ENCODE results near the gene SLC6A11. TPM values are rescaled to one million over a fixed set of nuclear protein-coding genes. Genes with fewer than 3 reads are reported as not detected.

Gene SLC6A11
- total RNA-seq, 2 experiments from 2014 or later, result not detected

DNA sequence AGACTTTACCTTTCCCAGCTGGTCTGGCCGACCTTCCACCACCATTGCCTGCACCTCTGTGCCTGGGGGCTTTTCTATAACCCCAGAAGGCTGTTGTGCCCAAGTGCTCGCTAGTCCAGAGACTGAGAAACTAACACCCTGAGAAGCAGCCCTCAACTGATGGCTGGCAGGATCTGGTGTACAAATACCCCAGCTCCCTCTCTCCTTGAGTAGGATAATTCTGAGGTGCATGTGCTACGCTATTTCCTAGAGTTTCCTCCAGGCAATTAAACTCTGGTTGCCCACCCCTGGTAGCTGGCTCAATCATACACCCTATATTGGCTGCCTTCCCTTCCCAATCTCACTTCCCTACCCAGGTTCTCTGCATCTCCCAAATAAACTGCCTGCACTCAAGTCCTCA is 165.0 kb downstream of the SLC6A11 start:
- Histone ChIP-seq H3K9me3 (ENCODE audit: low read length) (no peaks in the 10 kb centered on the region), H4K20me1 (ENCODE audit: insufficient read depth, low read length) (no peaks in the 10 kb centered on the region), H3K27ac (ENCODE audit: low read depth, low read length, poor library complexity, severe bottlenecking) (no peak overlapping the region), H3K79me2 (ENCODE audit: insufficient read depth, low read depth, low read length) (no peaks in the 10 kb centered on the region), H3K9me2 (ENCODE audit: insufficient read depth, low read length) (no peaks in the 10 kb centered on the region), H3K36me3 (ENCODE audit: insufficient read depth, low read length) (no peaks in the 10 kb centered on the region), H3K4me3 (ENCODE audit: low read depth, low read length, poor library complexity, severe bottlenecking) (no peak overlapping the region), H3K4me1 (ENCODE audit: insufficient read depth, low read length, poor library complexity, severe bottlenecking) (no peaks in the 10 kb centered on the region), H3K4me2 (ENCODE audit: low read length) (no peak overlapping the region), H2AFZ (ENCODE audit: low read length) (no peak overlapping the region)
- no peak for DNase-seq (ENCODE audit: low spot score)
- intact Hi-C loops (cut with micrococcal nuclease; ENCODE audit: unreplicated experiment), result loop anchor here (5.0 kb wide), 1 partner anchor 224 kb away; no protein-coding TSS in a partner anchor
- POLR2A ChIA-PET, result interaction anchor here (0.6 kb wide), 2 partner anchors 354 to 1960 kb away, joined by 3 to 4 read pairs; no protein-coding TSS in a partner anchor
- TF ChIP-seq, protein P1, sequence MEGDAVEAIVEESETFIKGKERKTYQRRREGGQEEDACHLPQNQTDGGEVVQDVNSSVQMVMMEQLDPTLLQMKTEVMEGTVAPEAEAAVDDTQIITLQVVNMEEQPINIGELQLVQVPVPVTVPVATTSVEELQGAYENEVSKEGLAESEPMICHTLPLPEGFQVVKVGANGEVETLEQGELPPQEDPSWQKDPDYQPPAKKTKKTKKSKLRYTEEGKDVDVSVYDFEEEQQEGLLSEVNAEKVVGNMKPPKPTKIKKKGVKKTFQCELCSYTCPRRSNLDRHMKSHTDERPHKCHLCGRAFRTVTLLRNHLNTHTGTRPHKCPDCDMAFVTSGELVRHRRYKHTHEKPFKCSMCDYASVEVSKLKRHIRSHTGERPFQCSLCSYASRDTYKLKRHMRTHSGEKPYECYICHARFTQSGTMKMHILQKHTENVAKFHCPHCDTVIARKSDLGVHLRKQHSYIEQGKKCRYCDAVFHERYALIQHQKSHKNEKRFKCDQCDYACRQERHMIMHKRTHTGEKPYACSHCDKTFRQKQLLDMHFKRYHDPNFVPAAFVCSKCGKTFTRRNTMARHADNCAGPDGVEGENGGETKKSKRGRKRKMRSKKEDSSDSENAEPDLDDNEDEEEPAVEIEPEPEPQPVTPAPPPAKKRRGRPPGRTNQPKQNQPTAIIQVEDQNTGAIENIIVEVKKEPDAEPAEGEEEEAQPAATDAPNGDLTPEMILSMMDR (conservative IDR thresholded peaks at IDR 0.05; ENCODE audit: low read length), result no peak
- TF ChIP-seq EZH2phosphoT487 (IDR thresholded peaks at IDR 0.05; ENCODE audit: borderline replicate concordance, low read depth, low read length), result no peak
- BruUV-seq (replicated peaks), result no TSS peak
- CTCF ChIA-PET (ENCODE audit: unreplicated experiment), result no interaction called here

DNA sequence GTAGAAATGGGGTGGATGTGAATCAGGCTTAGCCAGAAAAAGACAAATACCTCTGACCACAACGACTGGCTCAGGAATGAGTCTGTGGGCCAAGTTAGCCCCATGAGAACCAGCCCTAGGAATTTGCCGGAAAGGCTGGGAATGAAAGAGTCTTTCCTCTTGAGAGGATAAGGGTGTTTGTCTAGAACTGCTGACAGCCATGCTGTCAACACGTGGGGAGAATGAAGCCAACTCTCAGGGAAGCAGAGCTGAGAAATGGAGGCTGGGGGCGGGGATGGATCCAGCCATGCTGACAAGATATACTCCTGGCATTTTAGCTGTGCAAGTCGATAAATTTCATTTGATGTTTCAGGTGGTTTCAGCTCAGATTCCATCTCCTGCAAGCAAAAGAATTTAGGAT is 165.9 kb downstream of the SLC6A11 start:
- no peak overlapping the region for H3K4me3 ChIP-seq (ENCODE audit: low read depth, low read length, poor library complexity, severe bottlenecking)
- H2AFZ ChIP-seq (ENCODE audit: low read length), result no peak overlapping the region
- H3K4me2 ChIP-seq (ENCODE audit: low read length), result no peak overlapping the region
- no peaks in the 10 kb centered on the region for H3K4me1 ChIP-seq (ENCODE audit: insufficient read depth, low read length, poor library complexity, severe bottlenecking)
- no TSS peak for BruUV-seq (replicated peaks)
- ChIA-PET CTCF (ENCODE audit: unreplicated experiment) (no interaction called here), POLR2A (interaction anchor here (0.9 kb wide), 1 partner anchor 22 kb away, joined by 3 read pairs; no protein-coding TSS in a partner anchor)
- no peak for TF ChIP-seq EZH2phosphoT487 (IDR thresholded peaks at IDR 0.05; ENCODE audit: borderline replicate concordance, low read depth, low read length)
- TF ChIP-seq, protein P1 (conservative IDR thresholded peaks at IDR 0.05; ENCODE audit: low read length), result no peak
- H3K9me2 ChIP-seq (ENCODE audit: insufficient read depth, low read length), result no peaks in the 10 kb centered on the region
- no peaks in the 10 kb centered on the region for H3K9me3 ChIP-seq (ENCODE audit: low read length)
- H3K79me2 ChIP-seq (ENCODE audit: insufficient read depth, low read depth, low read length), result no peaks in the 10 kb centered on the region
- no peak for DNase-seq (ENCODE audit: low spot score)
- no peaks in the 10 kb centered on the region for H4K20me1 ChIP-seq (ENCODE audit: insufficient read depth, low read length)
- intact Hi-C loops (cut with micrococcal nuclease; ENCODE audit: unreplicated experiment), result loop anchor here (5.0 kb wide), 1 partner anchor 225 kb away; no protein-coding TSS in a partner anchor
- H3K27ac ChIP-seq (ENCODE audit: low read depth, low read length, poor library complexity, severe bottlenecking), result no peak overlapping the region
- no peaks in the 10 kb centered on the region for H3K36me3 ChIP-seq (ENCODE audit: insufficient read depth, low read length)

DNA sequence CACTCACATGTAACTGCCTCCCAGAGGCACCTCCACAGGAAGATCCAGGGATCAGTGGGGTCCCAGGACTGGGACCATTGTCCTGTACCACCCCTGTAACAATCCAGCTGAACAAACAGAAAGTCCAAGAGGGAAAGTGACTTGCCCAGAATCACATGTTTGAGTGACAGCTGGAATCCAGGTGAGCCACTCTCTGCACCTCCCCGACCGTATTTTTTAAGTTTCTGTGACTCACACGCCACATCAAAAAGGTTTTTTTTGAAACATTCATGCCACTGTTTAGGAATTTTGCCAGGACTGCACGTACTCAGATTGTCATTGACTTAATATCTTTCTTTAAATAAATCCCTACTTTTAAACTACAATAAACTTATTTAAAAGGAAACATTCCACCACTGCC is 166.8 kb downstream of the SLC6A11 start:
- no peaks in the 10 kb centered on the region for H3K9me2 ChIP-seq (ENCODE audit: insufficient read depth, low read length)
- intact Hi-C loops (cut with micrococcal nuclease; ENCODE audit: unreplicated experiment), result loop anchor here (5.0 kb wide), 1 partner anchor 225 kb away; no protein-coding TSS in a partner anchor
- no peaks in the 10 kb centered on the region for H4K20me1 ChIP-seq (ENCODE audit: insufficient read depth, low read length)
- no peaks in the 10 kb centered on the region for H3K4me1 ChIP-seq (ENCODE audit: insufficient read depth, low read length, poor library complexity, severe bottlenecking)
- TF ChIP-seq, protein P1 (conservative IDR thresholded peaks at IDR 0.05; ENCODE audit: low read length), result no peak
- no peak for TF ChIP-seq EZH2phosphoT487 (IDR thresholded peaks at IDR 0.05; ENCODE audit: borderline replicate concordance, low read depth, low read length)
- H3K4me3 ChIP-seq (ENCODE audit: low read depth, low read length, poor library complexity, severe bottlenecking), result no peak overlapping the region
- no peak overlapping the region for H3K4me2 ChIP-seq (ENCODE audit: low read length)
- no peak overlapping the region for H2AFZ ChIP-seq (ENCODE audit: low read length)
- H3K27ac ChIP-seq (ENCODE audit: low read depth, low read length, poor library complexity, severe bottlenecking), result no peak overlapping the region
- BruUV-seq (replicated peaks), result no TSS peak
- no peak for DNase-seq (ENCODE audit: low spot score)
- H3K36me3 ChIP-seq (ENCODE audit: insufficient read depth, low read length), result no peaks in the 10 kb centered on the region
- POLR2A ChIA-PET, result interaction anchor here (0.7 to 0.9 kb wide), 2 partner anchors 21 to 225 kb away, joined by 3 read pairs; no protein-coding TSS in a partner anchor
- CTCF ChIA-PET (ENCODE audit: unreplicated experiment), result no interaction called here
- no peaks in the 10 kb centered on the region for H3K79me2 ChIP-seq (ENCODE audit: insufficient read depth, low read depth, low read length)
- H3K9me3 ChIP-seq (ENCODE audit: low read length), result no peaks in the 10 kb centered on the region

Data from OCI-LY7 (cell line).